ENCODE results near the gene LDB1.

DNA sequence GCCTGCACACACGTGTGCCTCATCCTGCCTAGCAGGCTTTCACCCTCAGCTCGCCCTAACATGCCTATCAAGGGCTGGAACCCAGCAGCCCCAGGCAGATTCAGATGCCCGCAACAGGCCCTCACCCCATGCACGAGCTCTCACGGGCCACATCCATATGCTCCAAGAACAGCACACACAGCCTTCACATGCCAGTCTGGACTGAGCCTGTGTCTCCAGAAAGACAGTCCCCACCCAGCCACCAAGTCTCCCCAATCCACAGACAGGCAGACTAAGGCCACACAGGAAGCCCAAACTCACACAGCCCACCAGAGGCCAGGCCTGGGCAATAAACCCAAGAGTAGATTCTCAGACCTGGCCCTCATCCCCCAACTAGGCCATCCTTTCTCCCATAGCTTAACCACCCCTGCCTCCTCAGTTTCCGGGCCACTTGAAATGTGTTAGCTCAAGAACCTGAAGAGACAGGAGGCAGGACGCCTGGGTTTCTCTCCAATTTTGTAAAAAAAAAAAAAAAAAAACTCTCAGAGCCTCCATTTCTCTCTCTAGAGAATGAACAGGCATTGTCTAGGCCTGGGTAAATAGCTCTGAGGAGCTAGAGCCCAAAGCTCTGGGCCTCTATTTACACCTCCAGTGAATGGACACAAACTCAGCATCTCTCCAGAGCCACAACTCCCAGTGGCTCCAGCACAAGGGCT lies 6.8 kb downstream of the LDB1 start:
- TF ChIP-seq, protein P1, sequence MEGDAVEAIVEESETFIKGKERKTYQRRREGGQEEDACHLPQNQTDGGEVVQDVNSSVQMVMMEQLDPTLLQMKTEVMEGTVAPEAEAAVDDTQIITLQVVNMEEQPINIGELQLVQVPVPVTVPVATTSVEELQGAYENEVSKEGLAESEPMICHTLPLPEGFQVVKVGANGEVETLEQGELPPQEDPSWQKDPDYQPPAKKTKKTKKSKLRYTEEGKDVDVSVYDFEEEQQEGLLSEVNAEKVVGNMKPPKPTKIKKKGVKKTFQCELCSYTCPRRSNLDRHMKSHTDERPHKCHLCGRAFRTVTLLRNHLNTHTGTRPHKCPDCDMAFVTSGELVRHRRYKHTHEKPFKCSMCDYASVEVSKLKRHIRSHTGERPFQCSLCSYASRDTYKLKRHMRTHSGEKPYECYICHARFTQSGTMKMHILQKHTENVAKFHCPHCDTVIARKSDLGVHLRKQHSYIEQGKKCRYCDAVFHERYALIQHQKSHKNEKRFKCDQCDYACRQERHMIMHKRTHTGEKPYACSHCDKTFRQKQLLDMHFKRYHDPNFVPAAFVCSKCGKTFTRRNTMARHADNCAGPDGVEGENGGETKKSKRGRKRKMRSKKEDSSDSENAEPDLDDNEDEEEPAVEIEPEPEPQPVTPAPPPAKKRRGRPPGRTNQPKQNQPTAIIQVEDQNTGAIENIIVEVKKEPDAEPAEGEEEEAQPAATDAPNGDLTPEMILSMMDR (IDR thresholded peaks at IDR 0.05; ENCODE audit: low read length) = no peak
- no peak for TF ChIP-seq EZH2 (IDR thresholded peaks at IDR 0.05; ENCODE audit: borderline replicate concordance, low read length)

All from OCI-LY1 (cell line).